ENCODE measurements around the gene ZNF618. TPM values are rescaled to one million over a fixed set of nuclear protein-coding genes. Genes with fewer than 3 reads are reported as not detected.

ZNF618 gene
- total RNA-seq, 1 donor from 2014 or later = 12.1 TPM

GRCh38 chr9:113967380-113967779, 91.3 kb downstream of the ZNF618 start:
- Histone ChIP-seq H3K4me3 (ENCODE audit: low read depth, low read length) (no peak overlapping the region), H3K36me3 (ENCODE audit: control insufficient read depth, insufficient read depth, low read length) (peaks cover 5% of the 10 kb centered on the region), H3K27me3 (ENCODE audit: control insufficient read depth, insufficient read depth, low read length) (no peaks in the 10 kb centered on the region)
- no peak for DNase-seq (ENCODE audit: low read depth)
- no peak for TF ChIP-seq CTCF (IDR thresholded peaks at IDR 0.05; ENCODE audit: insufficient read depth, low read length, poor library complexity, severe bottlenecking)

- Histone ChIP-seq H3K36me3 (ENCODE audit: control insufficient read depth, insufficient read depth, low read length) (peaks cover 5% of the 10 kb centered on the region), H3K4me3 (ENCODE audit: low read depth, low read length) (no peak overlapping the region), H3K27me3 (ENCODE audit: control insufficient read depth, insufficient read depth, low read length) (no peaks in the 10 kb centered on the region)
- no peak for DNase-seq (ENCODE audit: low read depth)
- TF ChIP-seq CTCF (IDR thresholded peaks at IDR 0.05; ENCODE audit: insufficient read depth, low read length, poor library complexity, severe bottlenecking) = no peak
These were observed 93.2 kb downstream of the ZNF618 start for GRCh38 chr9:113969343-113969742.

GRCh38 chr9:113973226-113973625, 97.1 kb downstream of the ZNF618 start:
- no peaks in the 10 kb centered on the region for H3K27me3 ChIP-seq (ENCODE audit: control insufficient read depth, insufficient read depth, low read length)
- no peak for TF ChIP-seq CTCF (IDR thresholded peaks at IDR 0.05; ENCODE audit: insufficient read depth, low read length, poor library complexity, severe bottlenecking)
- no peak for DNase-seq (ENCODE audit: low read depth)
- peaks cover 4% of the 10 kb centered on the region for H3K36me3 ChIP-seq (ENCODE audit: control insufficient read depth, insufficient read depth, low read length)
- H3K4me3 ChIP-seq (ENCODE audit: low read depth, low read length) = no peak overlapping the region

- no peak for DNase-seq (ENCODE audit: low read depth)
- H3K27me3 ChIP-seq (ENCODE audit: control insufficient read depth, insufficient read depth, low read length) = no peaks in the 10 kb centered on the region
- H3K4me3 ChIP-seq (ENCODE audit: low read depth, low read length) = no peak overlapping the region
- H3K36me3 ChIP-seq (ENCODE audit: control insufficient read depth, insufficient read depth, low read length) = peaks cover 4% of the 10 kb centered on the region
- TF ChIP-seq CTCF (IDR thresholded peaks at IDR 0.05; ENCODE audit: insufficient read depth, low read length, poor library complexity, severe bottlenecking) = no peak
These were observed 97.9 kb downstream of the ZNF618 start for GRCh38 chr9:113973963-113974413.

GRCh38 chr9:113976915-113977314, 100.8 kb downstream of the ZNF618 start:
- Histone ChIP-seq H3K4me3 (ENCODE audit: low read depth, low read length) (no peak overlapping the region), H3K27me3 (ENCODE audit: control insufficient read depth, insufficient read depth, low read length) (no peaks in the 10 kb centered on the region), H3K36me3 (ENCODE audit: control insufficient read depth, insufficient read depth, low read length) (no peaks in the 10 kb centered on the region)
- DNase-seq (ENCODE audit: low read depth) = no peak
- TF ChIP-seq CTCF (IDR thresholded peaks at IDR 0.05; ENCODE audit: insufficient read depth, low read length, poor library complexity, severe bottlenecking) = no peak

GRCh38 chr9:113978725-113979342, 102.7 kb downstream of the ZNF618 start:
- TF ChIP-seq CTCF (IDR thresholded peaks at IDR 0.05; ENCODE audit: insufficient read depth, low read length, poor library complexity, severe bottlenecking) = no peak
- H3K27me3 ChIP-seq (ENCODE audit: control insufficient read depth, insufficient read depth, low read length) = no peaks in the 10 kb centered on the region
- H3K36me3 ChIP-seq (ENCODE audit: control insufficient read depth, insufficient read depth, low read length) = no peaks in the 10 kb centered on the region
- DNase-seq (ENCODE audit: low read depth) = no peak
- no peak overlapping the region for H3K4me3 ChIP-seq (ENCODE audit: low read depth, low read length)

Data from kidney epithelial cell (primary cell).